GM12875 (cell line): Measurements from ENCODE around the gene TMEM30B.
"Not testable (repeated sequence)": the region's sequence is repeated elsewhere in the genome, so short reads cannot be mapped to it uniquely, and the experiment has no call there.

Experiments used
- H3K4me3 ChIP-seq: one replicate; pipeline ENCODE4 v1.5.1; 2011; ENCODE audit warnings: low read depth, low read length, control low read depth
- TF ChIP-seq, protein P1 (sequence below): IDR thresholded peaks from 2 replicates; pipeline ENCODE4 v1.5.1; 2011; ENCODE audit warnings: low read depth, mild to moderate bottlenecking, control low read depth, inconsistent platforms, low read length, moderate library complexity, borderline replicate concordance; ENCODE audit not compliant: insufficient read depth

TMEM30B gene

DNA sequence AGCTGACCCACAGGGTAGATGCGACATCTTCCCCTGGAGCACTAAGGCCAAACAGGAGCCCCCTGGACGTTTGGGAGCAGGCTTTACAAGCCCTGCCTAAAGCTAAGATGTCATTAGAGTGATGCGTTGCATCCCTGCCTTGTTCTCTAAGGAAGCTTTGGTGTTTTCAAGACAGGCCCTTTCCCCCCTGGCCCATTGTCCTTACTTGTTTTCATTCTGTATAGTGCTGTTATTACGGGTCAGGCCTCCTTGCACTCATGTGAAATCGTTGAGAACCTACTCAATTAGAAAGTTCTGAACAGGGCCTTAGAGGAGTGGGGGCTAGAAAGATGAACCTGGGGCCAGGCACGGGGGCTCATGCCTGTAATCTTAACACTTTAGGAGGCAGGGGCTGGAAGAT, 38.6 kb upstream of the TMEM30B start:
- TF ChIP-seq, protein P1, sequence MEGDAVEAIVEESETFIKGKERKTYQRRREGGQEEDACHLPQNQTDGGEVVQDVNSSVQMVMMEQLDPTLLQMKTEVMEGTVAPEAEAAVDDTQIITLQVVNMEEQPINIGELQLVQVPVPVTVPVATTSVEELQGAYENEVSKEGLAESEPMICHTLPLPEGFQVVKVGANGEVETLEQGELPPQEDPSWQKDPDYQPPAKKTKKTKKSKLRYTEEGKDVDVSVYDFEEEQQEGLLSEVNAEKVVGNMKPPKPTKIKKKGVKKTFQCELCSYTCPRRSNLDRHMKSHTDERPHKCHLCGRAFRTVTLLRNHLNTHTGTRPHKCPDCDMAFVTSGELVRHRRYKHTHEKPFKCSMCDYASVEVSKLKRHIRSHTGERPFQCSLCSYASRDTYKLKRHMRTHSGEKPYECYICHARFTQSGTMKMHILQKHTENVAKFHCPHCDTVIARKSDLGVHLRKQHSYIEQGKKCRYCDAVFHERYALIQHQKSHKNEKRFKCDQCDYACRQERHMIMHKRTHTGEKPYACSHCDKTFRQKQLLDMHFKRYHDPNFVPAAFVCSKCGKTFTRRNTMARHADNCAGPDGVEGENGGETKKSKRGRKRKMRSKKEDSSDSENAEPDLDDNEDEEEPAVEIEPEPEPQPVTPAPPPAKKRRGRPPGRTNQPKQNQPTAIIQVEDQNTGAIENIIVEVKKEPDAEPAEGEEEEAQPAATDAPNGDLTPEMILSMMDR, result no peak
- no peak overlapping the region for H3K4me3 ChIP-seq

DNA sequence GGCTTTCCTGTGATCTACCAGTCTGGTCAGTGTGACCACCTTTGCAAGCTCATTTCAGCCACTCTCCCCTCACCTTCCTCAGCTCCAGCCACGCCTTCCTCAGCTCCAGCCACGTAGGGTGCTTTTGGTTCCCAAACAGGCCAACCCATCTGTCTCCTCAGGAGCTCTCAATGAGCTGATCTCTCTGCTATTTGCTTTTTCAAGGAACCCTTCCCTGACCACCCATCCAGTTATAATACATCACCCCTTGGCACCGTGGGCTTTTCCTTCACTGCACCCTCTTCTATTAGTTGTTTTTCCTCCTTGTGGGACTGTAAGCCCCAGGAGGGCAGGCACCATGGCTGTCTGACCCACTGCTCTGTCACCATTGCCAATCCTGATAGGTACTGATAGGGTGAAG, 37.9 kb upstream of the TMEM30B start:
- TF ChIP-seq, protein P1, result no peak

DNA sequence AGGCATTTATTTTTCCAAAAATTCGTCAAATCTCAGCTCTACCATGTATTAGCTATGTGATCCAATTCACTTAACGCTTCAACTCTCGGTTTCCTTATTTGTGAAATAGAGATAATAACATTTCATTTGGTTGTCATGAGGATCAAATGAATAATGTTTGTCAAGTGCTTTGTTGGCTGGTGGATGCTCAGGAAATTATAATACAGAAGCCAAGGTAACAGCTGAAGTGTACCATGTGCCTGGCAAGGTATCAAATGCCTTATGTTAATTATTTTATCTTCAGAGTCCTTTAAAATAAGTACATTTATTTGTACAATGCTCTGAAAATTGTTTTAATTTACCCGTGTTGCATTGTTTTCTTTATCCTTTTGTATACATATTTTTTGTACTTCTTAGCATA, 34.2 kb upstream of the TMEM30B start:
- no peak overlapping the region for H3K4me3 ChIP-seq
- TF ChIP-seq, protein P1, result no peak

More for the DNA sequence above, 37.9 kb upstream of the TMEM30B start:
- no peak overlapping the region for H3K4me3 ChIP-seq

DNA sequence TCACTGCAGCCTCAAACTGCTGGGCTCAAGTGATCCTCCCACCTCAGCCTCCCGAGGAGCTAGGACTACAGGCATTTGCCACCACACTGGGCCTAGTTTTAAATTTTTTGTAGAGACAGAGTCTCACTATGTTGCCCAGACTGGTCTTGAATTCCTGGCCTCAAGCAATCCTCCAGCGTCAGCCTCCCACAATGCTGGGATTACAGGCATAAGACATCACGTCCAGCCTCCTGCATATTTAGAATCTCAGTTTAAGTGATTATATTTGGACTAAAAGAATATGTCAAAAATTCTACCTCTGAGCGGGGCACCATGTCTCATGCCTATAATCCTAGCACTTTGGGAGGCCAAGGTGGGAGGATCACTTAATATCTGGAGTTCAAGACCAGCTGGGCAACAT, 27.6 kb upstream of the TMEM30B start:
- not testable (repeated sequence) for H3K4me3 ChIP-seq

DNA sequence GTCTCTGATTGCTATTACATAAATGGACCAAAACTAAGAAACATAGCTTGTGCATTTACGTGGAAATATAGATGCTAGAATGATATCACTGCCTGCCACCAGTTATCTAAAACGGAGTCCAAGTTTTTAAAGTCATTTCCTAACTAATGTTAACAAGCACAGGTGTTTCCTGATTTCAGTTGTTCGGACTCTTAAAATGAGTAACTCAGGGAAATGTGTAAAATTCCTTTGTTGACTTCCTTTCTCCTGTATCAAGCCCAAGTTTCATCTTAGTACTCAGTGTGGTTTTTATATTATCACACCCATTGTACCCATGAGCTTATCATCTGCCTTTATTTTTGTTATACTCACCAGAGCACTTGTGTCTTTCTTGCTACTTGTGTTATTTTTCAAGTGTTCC, 27.1 kb upstream of the TMEM30B start:
- H3K4me3 ChIP-seq, result no peak overlapping the region
- TF ChIP-seq, protein P1, result no peak

DNA sequence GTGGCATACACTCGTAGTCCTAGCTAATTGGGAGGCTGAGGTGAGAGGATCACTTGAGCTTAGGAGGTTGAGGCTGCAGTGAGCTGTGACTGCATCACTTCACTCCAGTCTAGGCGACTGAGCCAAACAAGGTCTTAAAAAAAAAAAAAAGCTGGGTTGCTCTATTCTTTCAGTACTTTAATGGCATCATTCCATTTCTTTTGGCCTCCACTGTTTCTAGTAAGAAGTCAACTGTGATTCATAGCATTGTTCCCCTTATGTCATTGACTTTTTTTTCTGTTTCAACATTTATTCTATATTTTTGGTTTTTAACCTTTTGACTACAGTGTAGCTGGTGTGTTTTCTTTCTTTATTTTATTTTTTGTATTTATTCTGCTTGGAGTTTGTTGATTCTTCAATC, 23.6 kb upstream of the TMEM30B start:
- TF ChIP-seq, protein P1, result no peak
- no peak overlapping the region for H3K4me3 ChIP-seq

DNA sequence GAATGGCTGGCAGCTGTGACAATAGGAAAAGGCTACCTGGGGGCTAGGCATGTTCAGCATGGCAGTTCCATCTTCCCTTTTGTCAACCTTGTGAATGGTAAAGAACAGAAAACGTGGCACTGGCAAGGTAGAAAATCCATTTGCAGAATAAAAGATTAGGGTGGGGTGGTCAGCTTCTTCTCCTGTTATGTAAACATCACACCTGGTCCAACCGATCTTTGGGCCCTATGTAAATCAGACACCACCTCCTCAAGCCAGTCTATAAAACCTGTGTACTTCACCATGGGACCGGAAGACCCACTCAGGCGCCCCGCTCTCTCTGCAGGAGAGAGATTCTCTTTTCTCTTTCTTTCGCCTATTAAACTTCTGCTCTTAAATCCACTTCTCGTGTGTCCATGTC, 19.6 kb upstream of the TMEM30B start:
- H3K4me3 ChIP-seq, result no peak overlapping the region
- TF ChIP-seq, protein P1, result no peak

DNA sequence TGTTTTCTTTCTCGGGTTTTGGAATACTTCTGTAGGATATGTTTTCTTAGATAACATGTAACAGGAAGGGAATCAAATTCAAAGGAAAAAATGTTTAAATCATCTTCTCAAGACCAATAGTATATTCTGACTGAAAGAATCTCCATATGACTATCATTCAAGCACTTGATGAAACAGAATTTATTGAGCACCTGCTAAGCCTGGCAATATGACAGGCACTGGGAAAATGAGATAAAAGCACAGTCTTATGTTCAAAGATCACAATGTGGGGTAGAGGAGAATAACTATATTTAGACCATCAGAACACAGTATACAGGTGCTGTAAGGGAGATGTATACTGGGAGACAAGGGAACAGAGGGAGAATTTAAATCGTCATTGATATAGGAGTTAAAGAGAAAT, 19.1 kb upstream of the TMEM30B start:
- H3K4me3 ChIP-seq, result no peak overlapping the region
- TF ChIP-seq, protein P1, result no peak
